Measurements from ENCODE around the gene CA5A. TPM values are rescaled to one million over a fixed set of nuclear protein-coding genes. Genes with fewer than 3 reads are reported as not detected.
A peak's percentile ranks its signal among the peaks of the same experiment; 100 is the strongest.

Gene CA5A
- total and polyA plus RNA-seq, 2 of the 13 experiments (the other 11 are each of a cell fraction or from before 2014, with no cell fraction given) = 66.8 to 106 TPM

GRCh38 chr16:87854053-87854906 lies 82.0 kb downstream of the CA5A start (continued):
- TF ChIP-seq ZNF574 (CRISPR knock-in tag; IDR thresholded peaks at IDR 0.05) (peak; percentile 33; the same call in 1 of the 2 replicates), KMT2B (CRISPR knock-in tag; IDR thresholded peaks at IDR 0.05) (no peak), ATRX (CRISPR knock-in tag; IDR thresholded peaks at IDR 0.05; ENCODE audit: borderline replicate concordance) (no peak), AKAP8 (CRISPR knock-in tag; IDR thresholded peaks at IDR 0.05) (peak; percentile 47; the same call in 1 of the 2 replicates), CREM (IDR thresholded peaks at IDR 0.05) (peak; percentile 13), CREM (CRISPR knock-in tag; IDR thresholded peaks at IDR 0.05) (no peak), PAF1 (CRISPR knock-in tag; IDR thresholded peaks at IDR 0.05) (peak; percentile 43; the same call in 1 of the 2 replicates), ZFP91 (CRISPR knock-in tag; IDR thresholded peaks at IDR 0.05; ENCODE audit: borderline replicate concordance) (0 out of 2 replicates have a peak, but pooled peaks have one; percentile 36), UBTF (CRISPR knock-in tag; IDR thresholded peaks at IDR 0.05) (peak; percentile 7; the same call in 1 of the 2 replicates), RBM22 (optimal IDR thresholded peaks at IDR 0.05; ENCODE audit: low read length) (peak; percentile 53), HNRNPUL1 (IDR thresholded peaks at IDR 0.05; ENCODE audit: low read depth, low read length) (no peak), MAZ (IDR thresholded peaks at IDR 0.05; ENCODE audit: borderline replicate concordance, low read depth, low read length) (no peak), MAZ (CRISPR knock-in tag; IDR thresholded peaks at IDR 0.05; ENCODE audit: low read depth) (peak; percentile 44), ZBTB21 (CRISPR knock-in tag; IDR thresholded peaks at IDR 0.05) (peak; percentile 16; the same call in 1 of the 2 replicates), PATZ1 (CRISPR knock-in tag; IDR thresholded peaks at IDR 0.05) (peak; percentile 59), ZNF7 (CRISPR knock-in tag; IDR thresholded peaks at IDR 0.05) (no peak)
